Measurements from ENCODE around the gene SCD. TPM values are rescaled to one million over a fixed set of nuclear protein-coding genes. Genes with fewer than 3 reads are reported as not detected.
"Not testable (repeated sequence)": the region's sequence is repeated elsewhere in the genome, so short reads cannot be mapped to it uniquely, and the experiment has no call there.

The SCD gene
- total and polyA plus RNA-seq, 10 of the 15 experiments (the other 5 are each of a cell fraction or from before 2014, with no cell fraction given) = 68.7 to 279 (median 99.5) TPM

- FAIRE-seq (no peak), ATAC-seq (no peak), DNase-seq (ENCODE audit: low read depth, low spot score) (no peak)
- ChIA-PET CTCF (interaction anchor here (0.6 kb wide), 1 partner anchor 239 kb away, joined by 4 read pairs; the partner anchor contains the start of gene HIF1AN), RAD21 (ENCODE audit: unreplicated experiment) (no interaction called here), SMC1A (ENCODE audit: uncharacterized antibody, unreplicated experiment) (no interaction called here), POLR2A (no interaction called here)
- Histone ChIP-seq H4K20me1 (ENCODE audit: control insufficient read depth, insufficient read depth) (no peaks in the 10 kb centered on the region), H3K4me3 (no peak overlapping the region), H3K27me3 (replicated peaks in 1 of 2; ENCODE audit: control insufficient read depth in 2 of 2, insufficient read depth in 2 of 2, low read length in 1 of 2) (no peaks in the 10 kb centered on the region; a peak in 1 of 4 replicates), H3K27ac (ENCODE audit: control insufficient read depth, insufficient read depth) (no peak overlapping the region), H3K4me1 (ENCODE audit: control insufficient read depth, insufficient read depth, low read length) (no peaks in the 10 kb centered on the region; the same call in 1 of the 2 replicates), H3K79me2 (ENCODE audit: control insufficient read depth, insufficient read depth, low read length) (no peaks in the 10 kb centered on the region), H2AFZ (ENCODE audit: control insufficient read depth, low read depth, low read length) (no peak overlapping the region), H3K4me2 (ENCODE audit: control insufficient read depth, insufficient read depth) (no peak overlapping the region), H3K9me3 (replicated peaks; ENCODE audit: control insufficient read depth, insufficient read depth, low read length) (no peaks in the 10 kb centered on the region; the same call in 2 of the 3 replicates), H3K9ac (ENCODE audit: control insufficient read depth, insufficient read depth, low read length) (no peak overlapping the region), H3K36me3 (ENCODE audit: control insufficient read depth in 2 of 2, insufficient read depth in 2 of 2, low read length in 1 of 2) (no peaks in the 10 kb centered on the region)
- in situ Hi-C loops (cut with MboI) (no loop called here), intact Hi-C loops (cut with micrococcal nuclease; ENCODE audit: unreplicated experiment) (no loop called here)
- TF ChIP-seq REST (IDR thresholded peaks at IDR 0.05; ENCODE audit: low read depth, low read length) (peak; percentile 44; the same call in 1 of the 2 replicates), ZBTB40 (IDR thresholded peaks at IDR 0.05; ENCODE audit: borderline replicate concordance) (no peak)
- WGBS (ENCODE audit: insufficient coverage, insufficient replicate concordance, low lambda C conversion rate, missing lambda C conversion rate) = 43% methylated on average over 9 of the region's 9 CpGs
- BruUV-seq (replicated peaks) = no TSS peak
These were observed 49.8 kb upstream of the SCD start for GRCh38 chr10:100297242-100297641.

- H3K4me1 ChIP-seq (ENCODE audit: control insufficient read depth, insufficient read depth, low read length); intact Hi-C loops (cut with micrococcal nuclease; ENCODE audit: unreplicated experiment); H3K27me3 ChIP-seq (replicated peaks in 1 of 2; ENCODE audit: control insufficient read depth in 2 of 2, insufficient read depth in 2 of 2, low read length in 1 of 2); in situ Hi-C loops (cut with MboI); H3K36me3 ChIP-seq (ENCODE audit: control insufficient read depth in 2 of 2, insufficient read depth in 2 of 2, low read length in 1 of 2); H3K9me3 ChIP-seq (replicated peaks; ENCODE audit: control insufficient read depth, insufficient read depth, low read length); ATAC-seq; DNase-seq (ENCODE audit: low read depth, low spot score); RAD21 ChIA-PET (ENCODE audit: unreplicated experiment); SMC1A ChIA-PET (ENCODE audit: uncharacterized antibody, unreplicated experiment); H2AFZ ChIP-seq (ENCODE audit: control insufficient read depth, low read depth, low read length); H3K4me2 ChIP-seq (ENCODE audit: control insufficient read depth, insufficient read depth); FAIRE-seq; H3K79me2 ChIP-seq (ENCODE audit: control insufficient read depth, insufficient read depth, low read length); H3K9ac ChIP-seq (ENCODE audit: control insufficient read depth, insufficient read depth, low read length); CTCF ChIA-PET; H4K20me1 ChIP-seq (ENCODE audit: control insufficient read depth, insufficient read depth); H3K4me3 ChIP-seq; H3K27ac ChIP-seq (ENCODE audit: control insufficient read depth, insufficient read depth); POLR2A ChIA-PET; BruUV-seq (replicated peaks): not testable (repeated sequence)
- WGBS (ENCODE audit: insufficient coverage, insufficient replicate concordance, low lambda C conversion rate, missing lambda C conversion rate) = 20% methylated on average over 5 of the region's 5 CpGs
These were observed 45.9 kb upstream of the SCD start for GRCh38 chr10:100301123-100301522.

Data from GM12878 (cell line).